HL-60 (cell line): ENCODE data around the gene DLEC1.

Experiments
- CTCF ChIP-seq: IDR thresholded peaks from one replicate; pipeline ENCODE4 v1.5.1; 2011; ENCODE audit warnings: low read length, control low read depth, inconsistent platforms; ENCODE audit not compliant: insufficient read depth
- GABPA ChIP-seq: IDR thresholded peaks from 2 replicates; pipeline ENCODE4 v1.6.1; 2012; ENCODE audit warnings: low read depth
- POLR2AphosphoS5 ChIP-seq: IDR thresholded peaks from 2 replicates; pipeline ENCODE4 v1.6.1; 2012; ENCODE audit warnings: low read depth

GRCh38 chr3:38016847-38017444 is 22.1 kb upstream of the DLEC1 start:
- TF ChIP-seq POLR2AphosphoS5 (no peak), CTCF (no peak), GABPA (no peak)
